Hematopoietic multipotent progenitor cell treated with erythropoietin and hydrocortisone succinate and interleukin-3 and kit ligand, for 6 days (in vitro differentiated cells): ENCODE measurements around the gene ALS2CL.

Experiments used
- DNase-seq: peaks from one replicate; pipeline ENCODE4 v3.0.0-alpha.2; 2015

The ALS2CL gene

GRCh38 chr3:46664188-46664970, 29.1 kb downstream of the ALS2CL start:
- DNase-seq, result no peak

DNA sequence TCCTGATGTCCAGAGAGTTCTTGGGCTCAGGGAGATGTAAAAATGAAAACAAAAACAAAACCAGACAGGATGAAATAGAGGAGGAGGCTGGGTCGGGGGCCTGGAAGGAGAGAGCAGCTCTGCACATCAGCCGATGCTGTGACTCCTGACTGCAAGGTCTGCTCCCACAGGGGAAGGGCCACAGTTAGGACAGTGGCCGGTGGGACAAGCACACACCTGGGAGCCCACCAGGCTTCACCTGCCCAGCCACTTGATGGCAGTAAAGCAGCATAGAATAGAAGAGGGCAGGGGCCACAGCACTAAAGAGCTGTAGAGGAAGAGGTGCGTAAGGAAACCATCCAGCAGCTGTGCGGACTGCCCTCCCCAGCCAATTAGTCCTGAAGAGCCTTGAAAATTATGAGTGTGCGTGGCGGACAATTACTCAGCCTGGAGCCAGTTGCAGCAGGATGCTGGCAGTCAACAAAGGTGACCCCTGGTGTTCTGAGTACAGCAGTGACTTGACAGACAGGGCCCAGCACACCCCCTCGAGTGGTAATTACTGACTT, 29.8 kb downstream of the ALS2CL start:
- DNase-seq, result no peak

DNA sequence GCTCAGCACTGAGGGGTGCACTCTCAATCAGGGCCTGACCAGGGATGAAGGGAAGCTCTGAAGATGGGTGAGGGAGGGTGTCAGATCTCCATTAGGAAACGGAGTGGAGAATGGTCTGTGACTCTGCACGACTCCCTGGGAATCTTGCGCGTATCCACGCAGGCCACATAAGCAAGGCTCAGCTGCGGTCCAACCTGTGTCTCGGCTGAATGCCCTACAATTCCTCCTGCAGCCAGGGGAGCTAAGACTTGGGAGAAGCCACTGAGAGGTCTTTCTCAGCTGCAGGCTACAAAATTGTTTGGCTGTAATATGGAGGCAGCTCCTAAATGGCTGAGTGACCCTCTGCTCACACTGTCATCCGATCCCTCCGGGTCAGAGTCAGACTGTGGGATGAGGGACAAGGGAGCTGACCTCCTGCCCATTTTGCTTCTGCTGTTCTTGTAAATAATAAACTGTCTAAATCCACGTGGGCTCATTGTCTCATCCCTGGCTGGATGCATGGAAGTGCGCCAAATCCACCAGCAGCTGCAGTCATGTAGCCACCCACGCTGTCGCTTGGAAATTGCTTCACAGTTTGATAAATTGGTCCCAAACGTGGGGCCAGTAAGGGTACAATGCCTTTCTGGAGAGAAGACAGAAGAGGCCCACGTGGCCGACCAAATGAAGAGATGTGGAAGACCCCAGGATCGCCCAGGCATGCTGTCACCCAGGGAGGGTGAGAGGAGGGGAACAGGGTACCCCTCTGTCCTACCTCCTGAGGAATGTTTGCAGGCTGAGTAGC, 30.5 kb downstream of the ALS2CL start:
- DNase-seq, result no peak

DNA sequence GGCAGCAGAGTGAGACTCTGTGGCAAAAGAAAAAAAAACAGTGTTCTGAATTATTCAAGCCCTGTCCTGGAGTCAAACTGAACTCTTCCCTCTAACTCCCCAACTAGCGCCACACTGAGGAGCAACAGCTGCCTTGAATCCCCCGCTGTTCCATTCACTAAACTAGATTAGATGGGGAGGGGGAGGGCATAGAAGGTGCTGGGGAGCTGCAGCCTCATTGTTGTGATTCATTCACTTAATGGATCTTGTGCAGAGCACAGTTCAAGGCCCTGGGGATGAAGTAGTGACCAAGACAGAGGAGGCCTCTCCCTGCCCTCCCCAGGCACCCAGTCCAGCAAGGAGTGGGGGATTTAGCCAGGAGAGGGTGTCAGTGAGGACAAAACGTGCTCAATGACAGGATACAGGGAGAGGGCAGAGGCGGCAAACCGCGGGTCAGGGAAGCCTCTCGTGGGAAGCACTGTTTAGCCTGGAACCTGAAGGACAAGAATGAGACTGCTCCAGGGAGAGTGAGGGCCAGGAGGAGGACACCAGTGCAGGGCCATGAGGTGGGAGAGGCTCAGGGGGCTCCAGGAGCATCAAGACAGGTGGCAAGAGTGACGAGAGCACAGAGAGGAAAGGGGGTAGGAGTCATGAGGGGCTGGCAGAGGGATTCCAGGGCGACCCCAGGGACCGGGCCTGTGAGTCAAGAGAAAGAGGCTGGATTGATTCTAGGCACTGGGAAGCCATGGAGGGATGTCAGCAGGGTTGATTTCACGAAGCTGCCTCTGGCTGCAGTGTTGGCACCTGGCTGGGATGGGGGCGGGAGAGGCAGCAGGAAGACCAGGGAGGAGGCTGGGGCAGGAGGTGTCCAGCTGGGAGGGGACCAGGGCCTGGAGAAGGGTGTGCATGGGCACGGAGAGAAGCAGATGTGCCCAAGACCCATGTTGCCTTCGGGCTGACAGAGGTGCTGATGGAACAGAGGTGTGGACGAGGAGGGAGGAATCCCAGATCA, 31.4 kb downstream of the ALS2CL start:
- DNase-seq, result no peak

DNA sequence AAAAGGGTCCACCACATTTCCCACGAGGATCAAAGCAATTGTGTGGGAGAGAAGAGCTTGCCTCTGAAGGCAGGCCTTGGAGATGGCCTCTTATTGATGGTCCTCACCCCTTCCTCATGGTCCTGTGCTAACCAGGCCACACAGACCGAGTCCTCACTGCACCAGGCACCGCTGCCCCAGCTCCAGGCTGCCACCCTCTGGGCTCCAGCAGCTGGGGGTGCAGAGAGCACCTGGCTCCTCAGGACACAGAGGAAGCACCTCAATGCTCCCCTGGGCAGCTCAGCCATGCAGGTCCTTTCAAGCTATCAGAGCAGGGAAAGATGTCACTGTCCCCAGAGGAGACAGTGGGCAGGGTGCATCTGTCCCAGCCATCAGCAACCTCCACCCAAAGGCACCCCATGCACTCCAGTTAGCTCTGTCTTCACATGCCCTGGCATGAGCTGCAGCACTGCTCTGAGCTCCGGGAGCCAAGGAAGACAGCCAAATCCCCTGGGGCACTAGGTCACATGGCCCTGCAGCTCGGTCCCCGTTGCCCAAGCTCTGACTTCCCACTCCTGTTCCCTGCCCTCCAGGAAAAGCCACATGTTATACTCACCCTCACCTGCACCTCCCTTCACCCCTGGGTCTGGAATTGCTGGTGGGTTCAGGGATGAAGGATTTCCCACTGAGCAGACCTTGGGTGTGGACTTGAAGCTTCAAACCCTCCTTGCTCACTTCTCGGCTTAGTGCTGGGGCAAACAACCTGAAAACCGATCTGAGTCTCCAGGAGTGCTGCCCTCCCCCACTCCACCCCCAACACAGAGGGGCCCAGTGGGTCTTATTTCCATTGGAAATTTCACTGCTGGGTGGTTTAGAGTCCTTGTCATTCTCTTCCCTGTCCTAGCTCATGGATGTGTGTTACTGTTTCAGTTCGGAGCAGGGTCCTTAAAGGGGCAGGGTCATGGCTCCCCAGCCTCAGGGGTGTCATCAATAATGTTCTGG, 32.6 kb downstream of the ALS2CL start:
- DNase-seq, result no peak

DNA sequence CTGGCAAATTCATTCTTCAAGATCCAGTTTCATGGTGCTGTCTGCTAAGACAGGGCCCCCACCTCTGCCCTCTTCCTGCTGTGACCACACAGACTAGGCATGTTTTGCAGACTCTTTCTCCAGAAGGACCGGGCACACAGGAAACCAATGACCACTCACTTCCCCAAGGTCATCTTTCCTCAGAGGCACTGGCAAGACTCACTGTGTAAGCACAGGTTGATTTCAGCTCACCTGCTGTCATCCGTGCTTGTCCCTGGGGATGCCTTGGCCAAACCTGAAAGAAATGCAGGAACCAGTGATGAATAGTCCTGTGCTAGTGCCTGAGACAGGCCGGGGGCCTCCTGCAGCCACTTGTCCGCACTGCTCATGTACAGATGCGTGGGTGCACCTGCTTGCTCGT, 33.5 kb downstream of the ALS2CL start:
- no peak for DNase-seq

DNA sequence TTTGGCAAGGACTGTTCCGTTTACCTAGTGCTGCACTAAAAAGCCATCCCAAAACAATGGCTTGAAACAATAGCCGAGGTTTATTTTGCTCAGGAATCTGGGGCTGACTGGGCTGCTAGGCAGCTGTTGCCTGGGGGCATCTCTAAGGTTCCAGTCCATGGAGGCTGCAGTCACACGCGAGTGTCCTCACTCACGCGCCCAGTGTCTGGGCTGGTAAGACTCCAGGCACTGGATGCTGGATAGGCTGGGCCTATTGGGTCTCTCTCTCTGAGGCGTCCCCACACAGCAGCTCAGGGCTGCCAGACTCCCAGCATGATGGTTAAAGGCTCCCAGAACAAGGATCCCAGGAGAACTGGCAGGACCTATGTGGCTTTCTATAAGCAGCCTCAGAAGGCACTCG, 34.2 kb downstream of the ALS2CL start:
- DNase-seq, result no peak

DNA sequence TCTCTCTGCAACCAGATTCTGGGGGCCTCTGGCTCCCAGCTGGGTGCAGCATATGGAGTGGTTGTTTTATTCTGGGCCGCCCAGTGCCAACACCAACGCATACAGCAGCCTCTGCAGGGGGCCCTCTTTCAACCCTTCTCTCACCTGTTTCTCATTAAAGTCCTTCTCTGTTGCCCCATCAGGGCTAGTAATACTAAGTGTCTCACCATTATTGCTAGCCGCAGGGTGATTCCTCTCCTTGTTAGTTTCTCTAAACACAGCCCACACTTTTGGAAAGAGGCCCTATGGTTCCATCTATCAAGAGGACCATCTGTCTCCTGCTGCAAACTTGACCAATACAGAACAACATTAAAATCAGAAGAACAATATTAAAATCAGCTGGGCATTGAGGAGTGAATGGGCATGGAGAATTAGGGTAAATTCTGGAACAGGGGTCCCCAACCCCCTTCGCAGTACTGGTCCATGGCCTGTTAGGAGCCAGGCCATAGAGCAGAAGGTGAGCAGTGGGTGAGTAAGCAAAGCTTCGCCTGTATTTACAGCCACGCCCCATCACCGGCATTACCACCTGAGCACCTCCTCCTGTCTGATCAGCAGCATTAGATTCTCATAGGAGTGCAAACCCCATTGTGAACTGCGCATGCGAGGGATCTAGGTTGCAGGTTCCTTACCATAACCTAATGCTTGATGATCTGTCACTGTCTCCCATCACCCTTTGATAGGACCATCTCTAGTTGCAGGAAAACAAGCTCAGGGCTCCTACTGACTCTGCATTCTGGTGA, 36.5 kb downstream of the ALS2CL start:
- no peak for DNase-seq

- DNase-seq, result no peak
Measured at GRCh38 chr3:46655271-46655670, 38.2 kb downstream of the ALS2CL start.

DNA sequence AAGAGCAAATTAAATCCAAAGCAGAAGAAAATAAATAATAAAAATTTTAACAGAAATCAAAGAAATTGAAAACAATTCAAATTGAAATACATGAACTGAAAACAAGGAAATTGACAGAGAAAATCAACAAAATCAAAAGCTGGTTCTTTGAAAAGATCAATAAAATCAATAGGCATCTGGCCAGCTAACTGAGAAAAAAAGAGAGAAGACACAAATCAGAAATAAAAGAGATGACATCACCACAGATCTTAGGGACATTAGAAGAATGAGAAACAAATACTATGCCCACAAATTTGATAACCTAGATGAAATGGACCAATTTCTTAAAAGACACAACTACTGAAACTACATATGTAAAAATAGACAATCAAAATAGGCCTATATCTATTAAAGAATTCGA, 42.4 kb downstream of the ALS2CL start:
- DNase-seq, result no peak

- DNase-seq, result no peak
Measured at GRCh38 chr3:46649436-46649835, 44.0 kb downstream of the ALS2CL start.

DNA sequence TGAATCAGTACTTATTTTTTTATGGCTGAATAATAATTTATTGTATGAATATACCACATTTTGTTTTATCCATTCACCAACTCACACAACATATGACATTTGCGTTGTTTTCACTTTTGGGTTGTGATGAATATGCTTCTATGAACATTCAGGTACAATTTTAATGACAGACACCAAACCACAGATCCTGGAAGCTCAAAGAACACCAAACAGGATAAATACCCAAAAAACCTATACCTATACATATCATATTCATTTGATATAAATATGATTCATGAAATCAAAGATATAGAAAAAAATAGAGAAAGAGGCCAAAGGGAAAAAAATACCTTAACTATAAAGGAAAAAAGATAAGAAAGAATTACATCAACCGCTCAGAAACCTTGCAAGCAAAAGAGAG, 45.4 kb downstream of the ALS2CL start:
- DNase-seq, result no peak

DNA sequence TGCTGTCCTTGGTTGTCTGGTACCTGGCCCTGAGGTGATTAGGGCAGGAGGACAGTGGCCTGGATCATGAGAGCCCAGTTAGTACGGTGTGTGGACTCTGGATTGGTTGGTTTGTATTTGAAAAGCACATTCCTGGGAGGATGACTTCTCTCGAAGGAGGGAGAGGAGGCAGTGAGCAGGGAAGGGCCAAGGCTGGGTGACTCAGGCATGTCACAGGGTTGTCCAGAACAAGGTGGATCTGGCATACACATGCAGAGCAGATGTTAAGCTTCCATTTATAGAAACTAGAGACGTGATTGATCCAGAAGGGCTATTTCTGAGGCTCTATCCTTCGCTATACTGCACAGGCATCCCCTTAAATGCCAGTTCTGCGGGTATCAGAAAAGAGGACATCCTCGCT, 46.8 kb downstream of the ALS2CL start:
- DNase-seq, result no peak

DNA sequence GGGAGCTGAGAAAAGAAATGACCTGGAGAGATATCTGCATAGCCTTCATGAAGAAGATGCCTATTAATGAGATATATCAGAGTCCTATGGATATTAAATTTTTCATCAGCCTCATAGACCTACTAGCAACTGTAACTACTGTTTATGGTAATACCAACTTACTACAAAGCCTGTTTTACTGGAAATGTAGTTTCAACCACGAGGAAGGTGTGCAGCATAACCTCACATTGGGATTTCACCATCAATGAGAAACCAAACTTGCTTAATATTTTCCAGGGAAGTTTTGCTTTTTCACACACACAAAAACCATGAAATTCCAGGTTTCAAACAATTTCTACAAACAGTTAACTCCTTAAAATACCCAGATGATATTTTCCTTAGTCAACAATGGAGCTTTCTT, 49.8 kb downstream of the ALS2CL start:
- no peak for DNase-seq

DNA sequence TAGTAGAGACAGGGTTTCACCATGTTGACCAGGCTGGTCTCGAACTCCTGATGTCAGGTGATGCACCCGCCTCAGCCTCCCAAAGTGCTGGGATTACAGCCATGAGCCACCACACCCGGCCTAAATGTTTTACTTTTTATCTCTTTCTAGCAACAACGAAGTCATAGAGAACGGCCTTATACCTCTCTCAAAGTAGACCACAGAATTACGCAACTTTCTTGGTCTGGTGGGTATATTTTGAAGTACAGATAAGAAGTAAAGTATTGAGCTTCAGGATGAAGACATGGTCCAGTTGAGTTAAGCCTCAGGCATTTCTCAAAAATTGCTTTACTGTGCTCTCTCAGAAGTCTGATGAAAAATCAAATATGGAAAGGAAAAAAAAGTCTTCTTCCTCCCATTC, 50.5 kb downstream of the ALS2CL start:
- DNase-seq, result peak; percentile 87

DNA sequence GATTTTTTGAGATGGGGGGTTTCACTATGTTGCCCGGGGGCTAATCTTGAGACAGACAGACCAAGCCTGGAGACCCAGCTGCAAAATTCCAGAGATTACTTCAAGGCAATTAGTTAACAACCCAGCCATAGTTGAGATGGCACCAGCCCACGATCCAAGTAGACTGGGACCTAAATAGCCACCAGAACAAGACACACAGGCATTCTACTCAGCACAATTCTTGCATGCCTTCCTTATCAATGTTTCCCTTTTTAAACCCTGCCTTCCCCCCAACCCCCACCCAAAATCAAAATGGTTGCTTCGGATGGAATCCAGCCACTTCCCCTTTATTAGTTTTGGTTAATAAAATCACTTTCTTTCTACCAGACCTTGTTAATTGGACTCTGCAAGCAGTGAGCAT, 52.6 kb downstream of the ALS2CL start:
- no peak for DNase-seq

DNA sequence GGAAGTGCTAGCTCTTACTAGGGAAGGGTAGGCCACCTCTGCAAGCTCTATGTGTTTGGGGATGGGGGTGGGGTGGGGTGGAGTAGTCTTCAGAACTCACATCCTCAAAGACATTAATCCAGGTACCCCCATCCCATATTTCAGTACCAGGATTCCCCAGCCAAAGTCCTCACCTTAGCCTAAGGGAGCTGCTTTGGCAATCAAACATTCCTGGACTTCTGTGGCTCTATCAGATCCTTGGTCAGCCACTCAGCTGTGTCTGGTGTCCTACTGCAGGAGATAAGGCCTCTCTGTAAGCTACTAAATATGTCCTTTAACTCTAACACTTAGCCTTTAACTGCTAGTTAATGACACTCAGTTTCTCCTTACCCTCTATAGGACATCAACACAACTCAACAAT, 54.3 kb downstream of the ALS2CL start:
- no peak for DNase-seq

DNA sequence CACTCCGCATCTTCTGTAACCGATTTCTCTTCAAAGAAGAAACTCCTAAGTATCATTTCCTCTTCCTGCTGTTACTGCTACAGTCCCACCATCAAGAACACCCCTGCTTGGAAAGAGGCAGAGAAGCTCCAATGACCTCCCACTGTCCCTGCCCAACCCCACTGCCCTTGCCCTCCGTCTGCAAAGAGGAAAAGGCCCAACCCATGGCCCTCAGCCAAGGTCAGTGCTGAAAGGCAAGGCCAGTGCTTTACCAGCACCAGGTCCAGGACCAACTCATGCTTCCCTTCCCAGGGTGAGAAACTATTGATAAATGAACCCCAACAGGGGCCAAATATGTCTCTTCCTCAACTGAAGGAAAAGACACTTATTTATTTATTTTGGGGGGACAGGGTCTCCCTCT, 58.6 kb downstream of the ALS2CL start:
- no peak for DNase-seq

DNA sequence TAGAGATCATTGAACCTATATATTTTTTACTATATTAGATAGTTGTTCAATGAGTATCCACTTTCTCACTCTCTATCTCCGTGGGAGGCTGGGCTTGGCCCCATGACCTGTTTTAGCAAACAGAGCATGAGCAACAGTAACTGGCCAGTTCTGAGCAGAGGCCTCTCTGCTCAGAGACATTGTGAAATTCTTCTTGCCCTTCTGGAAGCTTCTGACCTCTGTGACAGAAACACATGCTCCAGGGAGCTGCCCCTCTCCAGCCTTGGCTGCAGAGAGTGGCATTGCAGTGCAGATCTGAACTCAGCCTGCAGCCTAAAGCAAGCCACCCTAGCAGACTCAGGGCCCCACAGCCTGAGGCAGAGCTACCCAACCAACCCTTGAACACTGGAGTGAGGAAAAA, 60.7 kb downstream of the ALS2CL start:
- no peak for DNase-seq

GRCh38 chr3:46629551-46630517, 63.6 kb downstream of the ALS2CL start:
- DNase-seq, result peak; percentile 89
